Smooth muscle cell (in vitro differentiated cells): ENCODE data around the gene MRGPRD. TPM values are rescaled to one million over a fixed set of nuclear protein-coding genes. Genes with fewer than 3 reads are reported as not detected.

Source experiments
- DNase-seq: peaks from one replicate; lab custom pipeline; 2025; ENCODE audit not compliant: unreplicated experiment; lab: John Stamatoyannopoulos, UW
- H2AFZ ChIP-seq: fragments of 200-600 bp; sonication (generic); 2 replicates; pipeline ENCODE4 v1.6.0; 2016; ENCODE audit warnings: antibody characterized with exemption, low read depth, mild to moderate bottlenecking
- H3F3A ChIP-seq: fragments of 200-600 bp; sonication (generic); 2 replicates; pipeline ENCODE4 v1.6.0; 2017; ENCODE audit warnings: antibody characterized with exemption, low read depth
- H3K27ac ChIP-seq: fragments of 200-600 bp; sonication (generic); 2 replicates; pipeline ENCODE4 v1.5.1; 2016; ENCODE audit warnings: low read depth, mild to moderate bottlenecking
- H3K27me3 ChIP-seq: fragments of 200-600 bp; sonication (generic); 2 replicates; pipeline ENCODE4 v1.6.1; 2016; ENCODE audit warnings: low read depth, mild to moderate bottlenecking
- H3K36me3 ChIP-seq: fragments of 200-600 bp; sonication (generic); 2 replicates; pipeline ENCODE4 v1.5.1; 2016; ENCODE audit warnings: low read depth
- H3K4me1 ChIP-seq: fragments of 200-600 bp; sonication (generic); 2 replicates; pipeline ENCODE4 v1.5.1; 2016; ENCODE audit warnings: low read depth
- H3K4me2 ChIP-seq: fragments of 200-600 bp; sonication (generic); 2 replicates; pipeline ENCODE4 v1.6.0; 2016; ENCODE audit warnings: mild to moderate bottlenecking
- H3K4me3 ChIP-seq: fragments of 200-600 bp; sonication (generic); 2 replicates; pipeline ENCODE4 v1.5.1; 2016; ENCODE audit warnings: mild to moderate bottlenecking
- H3K79me2 ChIP-seq: fragments of 200-600 bp; sonication (generic); 2 replicates; pipeline ENCODE4 v1.6.0; 2016; ENCODE audit warnings: low read depth, mild to moderate bottlenecking
- H3K9ac ChIP-seq: fragments of 200-600 bp; sonication (generic); 2 replicates; pipeline ENCODE4 v1.6.0; 2016; ENCODE audit warnings: low read depth
- H3K9me3 ChIP-seq: fragments of 200-600 bp; sonication (generic); replicated peaks from 2 replicates; pipeline ENCODE4 v1.5.1; 2016; ENCODE audit warnings: low read depth
- H4K20me1 ChIP-seq: fragments of 200-600 bp; sonication (generic); 2 replicates; pipeline ENCODE4 v1.6.0; 2016; ENCODE audit warnings: low read depth
- WGBS: methylation state at CpG from one replicate; pipeline ENCODE4 v1.1.7; 2016; ENCODE audit warnings: low lambda C conversion rate; 5-methylcytosine and 5-hydroxymethylcytosine counted together
- polyA plus RNA-seq: library from polyadenylated mRNA; unstranded; fragments of >200 nt; fragmentation: Nextera tagmentation; extraction: Ambion mirVana; gene quantifications from 2 replicates; pipeline ENCODE4 v1.2.1, GENCODE V29; 2016
- total RNA-seq: library from RNA; depleted of rRNA; stranded (reverse); fragments of >200 nt; gene quantifications from 2 replicates; pipeline ENCODE4 v1.2.3, GENCODE V29; 2014
- TF ChIP-seq, protein P1 (sequence below): fragments of 200-600 bp; sonication (generic); IDR thresholded peaks from 2 replicates; pipeline ENCODE4 v1.5.1; 2017; ENCODE audit warnings: borderline replicate concordance, mild to moderate bottlenecking, antibody characterized with exemption; ENCODE audit not compliant: insufficient read depth, poor library complexity, severe bottlenecking

Gene MRGPRD
- total and polyA plus RNA-seq, 2 experiments from 2014 or later = not detected

DNA sequence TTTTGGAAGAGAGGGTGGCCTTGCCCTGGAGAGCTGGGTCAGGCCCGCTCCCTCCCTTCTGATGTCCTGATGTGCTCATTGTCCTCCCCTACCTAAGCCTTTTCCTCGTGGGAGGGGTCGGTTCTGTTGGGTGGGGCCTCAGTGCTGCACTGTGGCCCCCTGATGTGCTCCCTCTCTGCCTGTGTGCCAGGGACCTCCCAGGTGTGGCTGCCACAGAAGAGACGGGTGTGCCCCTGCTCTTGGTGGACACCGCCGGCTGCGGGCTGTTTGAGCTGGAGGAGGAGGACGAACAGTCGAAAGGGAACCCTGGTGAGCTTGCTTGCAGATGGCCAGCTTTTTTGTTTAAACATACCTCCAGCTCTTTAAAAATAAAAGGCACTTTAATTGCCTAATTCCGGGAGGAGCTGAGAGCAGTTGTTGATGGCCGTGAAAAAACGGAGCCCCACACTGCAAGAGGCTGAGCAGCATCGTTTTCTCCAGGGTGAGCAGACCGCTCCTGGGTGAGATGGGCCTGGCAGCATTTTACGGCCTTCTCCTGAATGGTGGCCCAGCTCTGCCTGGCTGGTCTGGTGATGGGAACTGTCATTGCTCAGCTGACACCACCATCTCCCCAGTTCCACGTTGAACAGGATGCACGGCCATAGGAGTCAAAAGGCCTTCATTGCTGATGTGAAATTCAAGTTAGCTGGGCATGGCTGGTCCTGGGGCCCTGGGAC lies 47.0 kb downstream of the MRGPRD start:
- Histone ChIP-seq H3K36me3 (no peaks in the 10 kb centered on the region), H3K4me1 (no peaks in the 10 kb centered on the region)
- TF ChIP-seq, protein P1, sequence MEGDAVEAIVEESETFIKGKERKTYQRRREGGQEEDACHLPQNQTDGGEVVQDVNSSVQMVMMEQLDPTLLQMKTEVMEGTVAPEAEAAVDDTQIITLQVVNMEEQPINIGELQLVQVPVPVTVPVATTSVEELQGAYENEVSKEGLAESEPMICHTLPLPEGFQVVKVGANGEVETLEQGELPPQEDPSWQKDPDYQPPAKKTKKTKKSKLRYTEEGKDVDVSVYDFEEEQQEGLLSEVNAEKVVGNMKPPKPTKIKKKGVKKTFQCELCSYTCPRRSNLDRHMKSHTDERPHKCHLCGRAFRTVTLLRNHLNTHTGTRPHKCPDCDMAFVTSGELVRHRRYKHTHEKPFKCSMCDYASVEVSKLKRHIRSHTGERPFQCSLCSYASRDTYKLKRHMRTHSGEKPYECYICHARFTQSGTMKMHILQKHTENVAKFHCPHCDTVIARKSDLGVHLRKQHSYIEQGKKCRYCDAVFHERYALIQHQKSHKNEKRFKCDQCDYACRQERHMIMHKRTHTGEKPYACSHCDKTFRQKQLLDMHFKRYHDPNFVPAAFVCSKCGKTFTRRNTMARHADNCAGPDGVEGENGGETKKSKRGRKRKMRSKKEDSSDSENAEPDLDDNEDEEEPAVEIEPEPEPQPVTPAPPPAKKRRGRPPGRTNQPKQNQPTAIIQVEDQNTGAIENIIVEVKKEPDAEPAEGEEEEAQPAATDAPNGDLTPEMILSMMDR = no peak

DNA sequence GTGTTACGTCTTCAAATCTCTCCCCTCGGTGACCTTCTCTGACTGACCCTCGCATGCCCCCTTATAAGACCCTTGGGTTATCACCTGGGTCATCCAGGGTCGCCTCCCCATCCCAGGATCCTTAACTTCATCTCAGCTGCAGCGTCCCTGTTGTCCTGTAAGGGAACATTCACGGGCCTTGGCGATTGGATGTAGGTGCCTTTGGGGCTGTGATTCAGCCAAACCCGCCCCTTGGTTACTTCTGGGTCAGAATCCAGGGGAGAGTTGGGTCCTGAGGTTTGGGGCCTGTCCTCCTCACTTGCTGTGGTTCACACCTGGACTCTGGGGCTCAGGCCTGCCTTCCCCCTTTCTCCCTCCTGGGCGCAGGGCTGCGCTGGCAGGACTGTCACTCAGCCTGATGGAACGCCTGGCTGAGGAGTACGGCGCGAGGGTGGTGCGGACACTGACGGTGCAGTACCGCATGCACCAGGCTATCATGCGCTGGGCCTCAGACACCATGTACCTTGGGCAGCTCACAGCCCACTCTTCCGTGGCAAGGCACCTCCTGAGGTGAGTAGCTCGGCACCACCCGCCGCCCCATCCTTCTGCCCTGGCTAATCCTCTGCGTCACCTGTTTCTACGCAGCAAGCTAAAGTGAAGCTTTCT lies 47.7 kb downstream of the MRGPRD start:
- H3K27me3 ChIP-seq = no peaks in the 10 kb centered on the region
- H3K4me3 ChIP-seq = no peak overlapping the region
- TF ChIP-seq, protein P1 = no peak
- no peak for DNase-seq
- no peaks in the 10 kb centered on the region for H3K4me1 ChIP-seq
- no peaks in the 10 kb centered on the region for H3F3A ChIP-seq
- H3K9me3 ChIP-seq = no peaks in the 10 kb centered on the region
- no peaks in the 10 kb centered on the region for H3K36me3 ChIP-seq
- no peak overlapping the region for H2AFZ ChIP-seq
- no peaks in the 10 kb centered on the region for H4K20me1 ChIP-seq
- H3K4me2 ChIP-seq = no peak overlapping the region
- H3K27ac ChIP-seq = no peak overlapping the region
- H3K79me2 ChIP-seq = no peaks in the 10 kb centered on the region
- H3K9ac ChIP-seq = no peak overlapping the region
- WGBS = 98% methylated on average over 24 of the region's 24 CpGs

More for the DNA sequence above, 47.0 kb downstream of the MRGPRD start:
- H3K9me3 ChIP-seq = no peaks in the 10 kb centered on the region
- no peaks in the 10 kb centered on the region for H3K27me3 ChIP-seq
- H4K20me1 ChIP-seq = no peaks in the 10 kb centered on the region
- no peak overlapping the region for H3K27ac ChIP-seq
- H3K4me2 ChIP-seq = no peak overlapping the region
- no peak overlapping the region for H3K9ac ChIP-seq
- no peak overlapping the region for H2AFZ ChIP-seq
- H3K79me2 ChIP-seq = no peaks in the 10 kb centered on the region
- no peaks in the 10 kb centered on the region for H3F3A ChIP-seq
- no peak for DNase-seq
- WGBS = 78% methylated on average over 17 of the region's 17 CpGs
- H3K4me3 ChIP-seq = no peak overlapping the region

DNA sequence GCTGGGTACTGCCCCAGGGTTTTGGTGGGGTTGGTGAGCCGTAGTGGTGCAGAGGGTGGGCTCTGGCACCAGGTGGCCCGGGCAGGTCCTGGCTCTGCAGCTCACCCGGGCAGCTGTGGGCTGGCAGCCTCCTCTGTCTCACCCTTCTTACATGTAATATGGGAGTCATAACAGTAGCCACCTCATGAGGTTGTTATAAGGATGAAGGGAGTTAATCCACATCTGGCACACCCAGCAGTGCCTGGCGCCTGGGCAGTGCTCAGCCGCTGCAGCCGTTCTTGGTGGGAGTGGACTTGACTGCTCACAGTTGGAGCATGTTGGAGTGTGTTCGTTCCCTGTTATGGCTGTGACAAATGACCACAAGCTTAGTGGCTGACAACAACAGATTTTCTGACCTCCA lies 48.4 kb downstream of the MRGPRD start:
- Histone ChIP-seq H3K79me2 (no peaks in the 10 kb centered on the region), H3K36me3 (no peaks in the 10 kb centered on the region), H4K20me1 (no peaks in the 10 kb centered on the region), H3K4me3 (no peak overlapping the region), H3F3A (no peaks in the 10 kb centered on the region), H2AFZ (no peak overlapping the region), H3K4me1 (no peaks in the 10 kb centered on the region), H3K4me2 (no peak overlapping the region), H3K9me3 (no peaks in the 10 kb centered on the region), H3K9ac (no peak overlapping the region), H3K27me3 (no peaks in the 10 kb centered on the region), H3K27ac (no peak overlapping the region)
- 97% methylated on average over 7 of the region's 7 CpGs for WGBS
- DNase-seq = no peak
- TF ChIP-seq, protein P1 = no peak
